ENCODE measurements around the gene NRP2.

GRCh38 chr2:205689820-205690219, 7.5 kb downstream of the NRP2 start:
- TF ChIP-seq CTCF (IDR thresholded peaks at IDR 0.05) (no peak), POLR2A (IDR thresholded peaks at IDR 0.05) (no peak)
